IMR-90 (cell line): ENCODE measurements around the gene NDUFA13.

ENCODE experiments used
- CEBPB ChIP-seq: IDR thresholded peaks from 2 replicates; pipeline ENCODE4 v1.6.1; 2012; ENCODE audit warnings: low read depth, low read length, improper control_type of control experiment
- CTCF ChIP-seq: conservative IDR thresholded peaks from 2 replicates; pipeline ENCODE4 v1.5.1; 2012; ENCODE audit warnings: mild to moderate bottlenecking, low read depth, low read length, improper control_type of control experiment
- MXI1 ChIP-seq: IDR thresholded peaks from 2 replicates; pipeline ENCODE4 v1.6.1; 2012; ENCODE audit warnings: low read depth, mild to moderate bottlenecking, low read length, moderate library complexity, borderline replicate concordance
- NFE2L2 ChIP-seq: fragments of 150-350 bp; IDR thresholded peaks from 2 replicates; pipeline ENCODE4 v1.6.1; 2016; ENCODE audit warnings: low read depth, mild to moderate bottlenecking, low read length
- POLR2A ChIP-seq: IDR thresholded peaks from 2 replicates; pipeline ENCODE4 v1.6.1; 2012; ENCODE audit warnings: mild to moderate bottlenecking, low read depth, low read length
- RAD21 ChIP-seq: IDR thresholded peaks from 2 replicates; pipeline ENCODE4 v1.6.1; 2012; ENCODE audit warnings: low read length, improper control_type of control experiment
- RCOR1 ChIP-seq: IDR thresholded peaks from 2 replicates; pipeline ENCODE4 v1.6.1; 2012; ENCODE audit warnings: mild to moderate bottlenecking, low read length, improper control_type of control experiment; ENCODE audit not compliant: insufficient replicate concordance
- TF ChIP-seq, protein P1 (sequence below): fragments of 150-350 bp; IDR thresholded peaks from 2 replicates; pipeline ENCODE4 v1.6.1; 2017; ENCODE audit warnings: mild to moderate bottlenecking, antibody characterized with exemption, low read length, low read depth

DNA sequence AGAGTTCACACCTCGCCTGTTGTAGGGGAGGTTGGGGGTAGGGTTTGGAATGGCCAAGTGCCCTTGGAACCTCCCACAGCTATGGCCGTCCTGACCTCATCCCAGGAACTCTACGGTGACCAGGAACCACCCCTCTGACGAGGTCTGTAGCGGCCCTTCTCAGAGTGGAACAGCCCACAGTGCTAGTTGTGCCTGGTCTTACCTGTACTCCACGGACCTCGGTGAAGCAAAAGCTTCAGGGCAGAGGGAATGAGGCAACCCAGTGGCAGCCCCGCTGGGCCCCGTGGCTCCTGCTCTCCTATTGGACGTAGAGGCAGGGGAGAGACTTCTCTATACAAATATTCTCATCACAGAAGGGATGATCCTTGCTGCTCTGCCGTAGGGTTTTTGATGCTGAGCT lies 7.8 kb upstream of the NDUFA13 start:
- no peak for TF ChIP-seq CTCF
- no peak for TF ChIP-seq POLR2A
- TF ChIP-seq MXI1: no peak
- TF ChIP-seq, protein P1, sequence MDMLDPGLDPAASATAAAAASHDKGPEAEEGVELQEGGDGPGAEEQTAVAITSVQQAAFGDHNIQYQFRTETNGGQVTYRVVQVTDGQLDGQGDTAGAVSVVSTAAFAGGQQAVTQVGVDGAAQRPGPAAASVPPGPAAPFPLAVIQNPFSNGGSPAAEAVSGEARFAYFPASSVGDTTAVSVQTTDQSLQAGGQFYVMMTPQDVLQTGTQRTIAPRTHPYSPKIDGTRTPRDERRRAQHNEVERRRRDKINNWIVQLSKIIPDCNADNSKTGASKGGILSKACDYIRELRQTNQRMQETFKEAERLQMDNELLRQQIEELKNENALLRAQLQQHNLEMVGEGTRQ: no peak
- TF ChIP-seq RAD21: no peak
- no peak for TF ChIP-seq CEBPB
- no peak for TF ChIP-seq RCOR1
- TF ChIP-seq NFE2L2: no peak
